H1 (cell line): ENCODE data around the gene GBE1. TPM values are rescaled to one million over a fixed set of nuclear protein-coding genes. Genes with fewer than 3 reads are reported as not detected.

Experiments used
- CTCF ChIA-PET: fragments of 300-600 bp; sonication (Branson Sonifier 250); formaldehyde crosslinking; loops from one replicate; lab custom pipeline; 2021; ENCODE audit not compliant: partially characterized antibody; lab: Charles Lee
- POLR2A ChIA-PET: fragments of 300-600 bp; sonication (Branson Sonifier 250); formaldehyde crosslinking; loops from one replicate; lab custom pipeline; 2021; ENCODE audit warnings: inconsistent platforms; ENCODE audit not compliant: partially characterized antibody; lab: Charles Lee
- DNase-seq, 2 experiments: peaks; one replicate each; pipeline versions ENCODE4 v3.0.0 to v3.0.0-alpha.2; 2010 to 2022; ENCODE audit warnings: low spot score in 2 of 2, low read depth in 1 of 2, mixed read lengths in 1 of 2
- FAIRE-seq: peaks from 2 replicates; lab custom pipeline; 2011; peaks lifted over from hg19 to GRCh38; lab: Jason Lieb, UNC
- H2AFZ ChIP-seq: 2 replicates; pipeline ENCODE4 v1.8.1; 2012; ENCODE audit warnings: low read length, inconsistent platforms
- H2AK5ac ChIP-seq: 2 replicates; pipeline ENCODE4 v1.6.1; 2013; ENCODE audit warnings: low read depth, low read length
- H2BK120ac ChIP-seq: replicated peaks from 2 replicates; pipeline ENCODE3; 2013; ENCODE audit warnings: low read depth, low read length, inconsistent platforms
- H2BK12ac ChIP-seq: 2 replicates; pipeline ENCODE4 v1.6.1; 2013; ENCODE audit warnings: low read depth, low read length
- H2BK15ac ChIP-seq: 2 replicates; pipeline ENCODE4 v1.6.1; 2013; ENCODE audit warnings: low read length
- H2BK20ac ChIP-seq: 2 replicates; pipeline ENCODE4 v1.6.1; 2013; ENCODE audit warnings: low read length
- H2BK5ac ChIP-seq: 2 replicates; pipeline ENCODE4 v1.6.1; 2013; ENCODE audit warnings: low read depth, low read length
- H3K14ac ChIP-seq: 2 replicates; pipeline ENCODE4 v1.6.1; 2013; ENCODE audit warnings: inconsistent platforms; ENCODE audit not compliant: insufficient read length
- H3K18ac ChIP-seq: 2 replicates; pipeline ENCODE4 v1.6.1; 2013; ENCODE audit warnings: low read length; ENCODE audit errors: extremely low read depth
- H3K23ac ChIP-seq: 2 replicates; pipeline ENCODE4 v1.6.1; 2013; ENCODE audit warnings: inconsistent platforms; ENCODE audit not compliant: insufficient read length
- H3K23me2 ChIP-seq: 2 replicates; pipeline ENCODE4 v1.6.1; 2013; ENCODE audit warnings: low read depth, low read length
- H3K27ac ChIP-seq: 2 replicates; pipeline ENCODE4 v1.6.1; 2011; ENCODE audit warnings: low read depth, low read length, inconsistent platforms
- H3K27me3 ChIP-seq, 4 experiments: replicated peaks in 1 of 4; 1 replicate in 1 of 4; 2 replicates in 3 of 4; pipeline versions ENCODE4 v1.6.1 to v1.8.1; 2011 to 2013; ENCODE audit warnings: low read length in 3 of 4, mild to moderate bottlenecking in 3 of 4, inconsistent platforms in 2 of 4, mixed read lengths in 2 of 4, moderate library complexity in 1 of 4; ENCODE audit not compliant: control insufficient read depth in 3 of 4, insufficient read depth in 3 of 4; ENCODE audit errors: extremely low read depth in 1 of 4
- H3K36me3 ChIP-seq, 4 experiments: 2 replicates each; pipeline versions ENCODE4 v1.6.1 to v1.8.1; 2011 to 2013; ENCODE audit warnings: mild to moderate bottlenecking in 4 of 4, low read length in 3 of 4, moderate library complexity in 2 of 4, control low read depth in 1 of 4, inconsistent platforms in 1 of 4; ENCODE audit not compliant: insufficient read depth in 4 of 4, control insufficient read depth in 2 of 4
- H3K4ac ChIP-seq: replicated peaks from 2 replicates; pipeline ENCODE3; 2013; ENCODE audit warnings: low read length, low read depth, mixed read lengths, inconsistent platforms; ENCODE audit not compliant: insufficient read length
- H3K4me1 ChIP-seq, 4 experiments: replicated peaks in 1 of 4; 1 replicate in 1 of 4; 2 replicates in 3 of 4; pipeline versions ENCODE4 v1.6.1 to v1.8.1; 2011 to 2013; ENCODE audit warnings: low read length in 3 of 4, inconsistent platforms in 2 of 4, mixed read lengths in 1 of 4; ENCODE audit not compliant: insufficient read depth in 4 of 4, control insufficient read depth in 3 of 4
- H3K4me2 ChIP-seq, 2 experiments: 2 replicates each; pipeline versions ENCODE4 v1.6.1 to v1.8.1; 2011 to 2013; ENCODE audit warnings: low read depth in 2 of 2, low read length in 2 of 2, control low read depth in 1 of 2, inconsistent platforms in 1 of 2, mild to moderate bottlenecking in 1 of 2; ENCODE audit not compliant: insufficient read depth in 1 of 2
- H3K4me3 ChIP-seq, 4 experiments: fragments of 200-600, 300-600 bp in 1 of 4; sonication (generic), shearing (Covaris generic), sonication (Bioruptor Twin) in 1 of 4; 2 replicates each; pipeline versions ENCODE4 v1.5.1 to v1.8.1; 2011 to 2016; ENCODE audit warnings: low read length in 4 of 4, low read depth in 3 of 4, control low read depth in 2 of 4, inconsistent platforms in 2 of 4, mild to moderate bottlenecking in 2 of 4, mixed read lengths in 1 of 4, moderate library complexity in 1 of 4; ENCODE audit not compliant: insufficient read depth in 2 of 4; ENCODE audit errors: extremely low read depth in 1 of 4
- H3K56ac ChIP-seq: replicated peaks from 2 replicates; pipeline ENCODE3; 2013; ENCODE audit warnings: low read depth, mild to moderate bottlenecking, mixed read lengths, low read length, inconsistent platforms; ENCODE audit not compliant: insufficient read length
- H3K79me1 ChIP-seq: 2 replicates; pipeline ENCODE4 v1.6.1; 2013; ENCODE audit warnings: low read depth, low read length, control low read depth
- H3K79me2 ChIP-seq, 2 experiments: 2 replicates each; pipeline versions ENCODE4 v1.6.1 to v1.8.1; 2012 to 2013; ENCODE audit warnings: low read length in 2 of 2, mild to moderate bottlenecking in 2 of 2, inconsistent platforms in 1 of 2; ENCODE audit not compliant: insufficient read depth in 2 of 2, control insufficient read depth in 1 of 2
- H3K9ac ChIP-seq, 4 experiments: replicated peaks in 1 of 4; 1 replicate in 1 of 4; 2 replicates in 3 of 4; pipeline versions ENCODE4 v1.6.1 to v1.8.1; 2011 to 2013; ENCODE audit warnings: low read depth in 3 of 4, low read length in 3 of 4, control low read depth in 2 of 4, mild to moderate bottlenecking in 2 of 4, moderate library complexity in 2 of 4, inconsistent platforms in 1 of 4; ENCODE audit errors: extremely low read depth in 1 of 4
- H3K9me3 ChIP-seq, 2 experiments: 2 replicates each; pipeline versions ENCODE4 v1.6.1 to v1.8.1; 2012 to 2013; ENCODE audit warnings: mild to moderate bottlenecking in 2 of 2, moderate library complexity in 2 of 2, control low read depth in 1 of 2, inconsistent platforms in 1 of 2, low read depth in 1 of 2, low read length in 1 of 2, mixed read lengths in 1 of 2; ENCODE audit not compliant: insufficient read depth in 2 of 2
- H4K20me1 ChIP-seq, 2 experiments: replicated peaks in 1 of 2; 2 replicates each; pipeline versions ENCODE3 to v1.8.1; 2011 to 2013; ENCODE audit warnings: inconsistent platforms in 2 of 2, low read length in 2 of 2, mild to moderate bottlenecking in 1 of 2; ENCODE audit not compliant: insufficient read depth in 2 of 2, control insufficient read depth in 1 of 2
- H4K5ac ChIP-seq: 2 replicates; pipeline ENCODE4 v1.6.1; 2013; ENCODE audit warnings: low read length, low read depth, mixed read lengths, inconsistent platforms; ENCODE audit not compliant: insufficient read length
- H4K8ac ChIP-seq: 2 replicates; pipeline ENCODE4 v1.8.0; 2013; ENCODE audit warnings: mild to moderate bottlenecking, moderate library complexity, low read length, inconsistent platforms; ENCODE audit not compliant: insufficient read depth; ENCODE audit errors: extremely low read depth
- H4K91ac ChIP-seq: replicated peaks from 2 replicates; pipeline ENCODE3; 2013; ENCODE audit warnings: low read length, mixed read lengths, inconsistent platforms; ENCODE audit not compliant: insufficient read length
- ASH2L ChIP-seq: fragments of 200-600, 300-600 bp; sonication (generic); IDR thresholded peaks from one replicate; pipeline ENCODE4 v1.7.1; 2017; ENCODE audit warnings: low read length
- CHD1 ChIP-seq: IDR thresholded peaks from 2 replicates; pipeline ENCODE4 v1.6.1; 2012; ENCODE audit warnings: low read depth, low read length, improper control_type of control experiment
- CREB1 ChIP-seq: IDR thresholded peaks from 2 replicates; pipeline ENCODE4 v1.6.1; 2012; ENCODE audit warnings: inconsistent platforms
- HDAC2 ChIP-seq, 2 experiments: fragments of 300-600 bp in 1 of 2; sonication (generic) in 1 of 2; IDR thresholded peaks; 2 replicates each; pipeline ENCODE4 v1.6.1; 2011 to 2012; ENCODE audit warnings: low read depth in 2 of 2, low read length in 2 of 2, mild to moderate bottlenecking in 2 of 2, moderate library complexity in 2 of 2, borderline replicate concordance in 1 of 2, inconsistent platforms in 1 of 2
- JUND ChIP-seq: IDR thresholded peaks from 2 replicates; pipeline ENCODE4 v1.6.1; 2011; ENCODE audit warnings: mild to moderate bottlenecking, improper control_type of control experiment, low read length
- SAP30 ChIP-seq: fragments of 300-600 bp; sonication (generic); IDR thresholded peaks from 2 replicates; pipeline ENCODE4 v1.7.1; 2012; ENCODE audit warnings: low read length, moderate library complexity, mild to moderate bottlenecking, inconsistent platforms; ENCODE audit not compliant: insufficient read depth, insufficient replicate concordance
- SIX5 ChIP-seq: IDR thresholded peaks from 2 replicates; pipeline ENCODE4 v1.6.1; 2011; ENCODE audit warnings: mild to moderate bottlenecking, low read depth, low read length
- TEAD4 ChIP-seq: IDR thresholded peaks from 2 replicates; pipeline ENCODE4 v1.6.1; 2012; ENCODE audit warnings: low read depth, low read length, inconsistent platforms, mixed read lengths
- WGBS, 2 experiments: shearing (Covaris generic) in 1 of 2; methylation state at CpG; one replicate each; pipeline versions ENCODE4 v1.1.6 to v1.1.7; 2013 to 2015; ENCODE audit warnings: low lambda C conversion rate in 2 of 2, mixed read lengths in 2 of 2, inconsistent platforms in 1 of 2, low coverage in 1 of 2, missing lambda C conversion rate in 1 of 2; ENCODE audit not compliant: insufficient replicate concordance in 2 of 2, insufficient coverage in 1 of 2, insufficient read length in 1 of 2; ENCODE audit errors: extremely low coverage in 1 of 2, missing lambda C conversion rate in 1 of 2; 5-methylcytosine and 5-hydroxymethylcytosine counted together
- polyA plus RNA-seq, 7 experiments: library from polyadenylated mRNA; depleted of rRNA in 3 of 7; stranded (reverse) in 5 of 7; unstranded in 2 of 7; fragments of >200 nt in 5 of 7; fragments of 200-250 nt in 2 of 7; gene quantifications; 1 replicate in 5 of 7; 2 replicates in 1 of 7; 4 replicates in 1 of 7; pipeline versions ENCODE4 v1.2.1 to v1.2.3, GENCODE V29; 2011 to 2013; ENCODE audit warnings: missing spikeins in 2 of 7, mixed read lengths in 2 of 7
- total RNA-seq: library from RNA; stranded (reverse); fragmentation: NEBNext Ultra II Directional; extraction: Animal tissue kit (Norgen Biotek cat#: 25700); gene quantifications from 2 replicates; pipeline ENCODE4 v1.2.1, GENCODE V29; 2021
- TF ChIP-seq, protein P1 (sequence below): IDR thresholded peaks from 2 replicates; pipeline ENCODE4 v1.6.1; 2011; ENCODE audit warnings: low read depth, mild to moderate bottlenecking, low read length; ENCODE audit not compliant: insufficient read depth

GBE1 gene
- total and polyA plus RNA-seq, 2 of the 8 experiments (the other 6 are each of a cell fraction or from before 2014, with no cell fraction given): 3.3 to 7.3 TPM

DNA sequence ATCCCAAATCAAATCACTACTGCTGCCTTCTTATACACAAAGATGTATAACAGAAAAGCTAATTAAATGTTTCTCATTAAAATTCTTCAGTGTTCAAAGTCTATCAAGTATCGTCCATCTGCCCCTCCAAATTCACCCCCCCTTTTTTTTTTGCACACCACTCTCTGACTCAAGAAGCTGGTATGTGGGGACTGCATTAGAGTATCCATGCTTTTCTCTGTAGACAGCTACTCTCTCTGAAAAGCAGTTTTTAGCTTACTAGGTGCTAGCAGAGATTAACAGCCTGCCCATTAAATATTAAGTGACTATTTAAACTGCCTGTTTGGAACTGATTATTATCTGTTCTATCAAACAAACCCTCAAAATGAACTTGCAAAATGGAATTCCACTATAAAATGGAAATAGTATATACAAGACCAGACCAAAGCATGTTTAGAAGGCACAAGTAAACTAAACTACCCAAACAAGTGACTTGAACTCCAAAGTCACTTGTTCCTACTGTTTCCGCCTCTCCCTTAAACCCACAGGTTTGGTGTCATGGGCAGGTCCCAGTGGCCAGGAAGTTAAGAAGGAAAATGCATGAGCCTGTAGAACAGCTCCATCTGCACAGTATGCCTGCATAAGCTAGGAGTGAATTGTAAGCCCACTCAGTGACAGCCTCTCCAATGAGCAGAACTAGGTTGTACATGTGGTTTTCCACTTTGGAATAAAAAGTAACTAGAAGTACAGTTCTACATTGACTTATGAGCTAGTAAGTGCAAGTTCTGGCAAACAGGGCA is 32.5 kb downstream of the GBE1 start:
- 92% methylated on average over 2 of the region's 2 CpGs; no CpG with 5 or more reads in 1 of the 2 experiments for WGBS, 2 experiments
- no peak for DNase-seq
- H2BK15ac ChIP-seq: no peak overlapping the region
- no peak overlapping the region for H4K91ac ChIP-seq
- no peak overlapping the region for H3K4ac ChIP-seq
- no peak overlapping the region for H3K18ac ChIP-seq
- no peak overlapping the region for H3K4me3 ChIP-seq
- H3K27ac ChIP-seq: no peak overlapping the region
- H2AFZ ChIP-seq: no peak overlapping the region
- peaks cover 0 to 6% of the 10 kb centered on the region in 2 experiments; a peak in 1 of 4 replicates for H3K9me3 ChIP-seq
- CTCF ChIA-PET: no interaction called here
- no peaks in the 10 kb centered on the region for H3K27me3 ChIP-seq
- no peak overlapping the region for H3K23ac ChIP-seq
- POLR2A ChIA-PET: no interaction called here
- TF ChIP-seq HDAC2 (IDR thresholded peaks at IDR 0.05; ENCODE audit: borderline replicate concordance in 1 of 2, low read depth in 2 of 2, low read length in 2 of 2) (no peak), ASH2L (no peak), SAP30 (no peak), TEAD4 (no peak), CHD1 (no peak), JUND (no peak), CREB1 (no peak), SIX5 (no peak)
- TF ChIP-seq, protein P1, sequence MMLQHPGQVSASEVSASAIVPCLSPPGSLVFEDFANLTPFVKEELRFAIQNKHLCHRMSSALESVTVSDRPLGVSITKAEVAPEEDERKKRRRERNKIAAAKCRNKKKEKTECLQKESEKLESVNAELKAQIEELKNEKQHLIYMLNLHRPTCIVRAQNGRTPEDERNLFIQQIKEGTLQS: no peak
- TF ChIP-seq, all 59 proteins: peak for 0
- Histone ChIP-seq H3K79me1 (no peaks in the 10 kb centered on the region), H3K9ac (no peak overlapping the region), H2BK20ac (no peak overlapping the region), H4K20me1 (no peaks in the 10 kb centered on the region), H2BK5ac (no peak overlapping the region), H3K14ac (no peak overlapping the region), H3K36me3 (no peaks in the 10 kb centered on the region; a peak in 1 of 8 replicates), H2BK120ac (no peak overlapping the region), H2BK12ac (no peak overlapping the region), H3K23me2 (no peaks in the 10 kb centered on the region), H3K4me1 (no peaks in the 10 kb centered on the region), H4K8ac (no peak overlapping the region), H3K4me2 (no peak overlapping the region), H3K79me2 (no peaks in the 10 kb centered on the region), H3K56ac (no peak overlapping the region), H4K5ac (no peak overlapping the region), H2AK5ac (no peak overlapping the region)
- no peak for FAIRE-seq
